K562 (cell line): ENCODE results near the gene FRK. TPM values are rescaled to one million over a fixed set of nuclear protein-coding genes. Genes with fewer than 3 reads are reported as not detected.
A peak's percentile ranks its signal among the peaks of the same experiment; 100 is the strongest.

Experiments
- ATF7 ChIP-seq: fragments of 450-650 bp; IDR thresholded peaks from 2 replicates; pipeline ENCODE4 v1.7.1; 2014; ENCODE audit warnings: mild to moderate bottlenecking, moderate library complexity
- ETV6 ChIP-seq, 3 experiments: fragments of 150-350 bp in 1 of 3; sonication (generic) in 1 of 3; formaldehyde crosslinking in 1 of 3; IDR thresholded peaks; 2 replicates each; pipeline versions ENCODE4 v1.6.1 to v1.8.0; 2014 to 2022; ENCODE audit warnings: borderline replicate concordance in 2 of 3, low read depth in 2 of 3, antibody characterized with exemption in 1 of 3, low read length in 1 of 3, mild to moderate bottlenecking in 1 of 3, missing genetic modification reagents in 1 of 3
- LARP7 ChIP-seq: fragments of 450-650 bp; IDR thresholded peaks from 2 replicates; pipeline ENCODE4 v1.6.1; 2016
- MYNN ChIP-seq, 2 experiments: sonication (generic); formaldehyde crosslinking in 1 of 2; IDR thresholded peaks; 2 replicates each; pipeline versions ENCODE4 v1.5.0 to v1.6.1; 2016 to 2020; ENCODE audit warnings: antibody characterized with exemption in 1 of 2, missing genetic modification reagents in 1 of 2
- NR4A1 ChIP-seq, 2 experiments: fragments of 250-450 bp in 1 of 2; fragments of 450-650 bp in 1 of 2; sonication (Bioruptor Pico) in 1 of 2; IDR thresholded peaks; 2 replicates each; pipeline versions ENCODE4 v1.4.0 to v1.6.1; 2016 to 2020; ENCODE audit warnings: mild to moderate bottlenecking in 2 of 2, missing compliant biosample characterization in 1 of 2, missing genetic modification characterization in 1 of 2, moderate library complexity in 1 of 2
- TCFL5 ChIP-seq: fragments of 250-450 bp; sonication (Bioruptor Pico); conservative IDR thresholded peaks from 2 replicates; pipeline ENCODE4 v1.6.1; 2021; ENCODE audit warnings: mild to moderate bottlenecking, moderate library complexity, matching md5 sums
- XRCC5 ChIP-seq: fragments of 200-400 bp; formaldehyde crosslinking; IDR thresholded peaks from 2 replicates; pipeline ENCODE4 v1.6.1; 2017; ENCODE audit warnings: low read depth, mild to moderate bottlenecking, low read length
- YBX1 ChIP-seq: fragments of 450-650 bp; IDR thresholded peaks from 2 replicates; pipeline ENCODE4 v1.7.1; 2016; ENCODE audit warnings: mild to moderate bottlenecking
- ZNF224 ChIP-seq: sonication (generic); formaldehyde crosslinking; IDR thresholded peaks from 2 replicates; pipeline ENCODE4 v1.8.0; 2022; ENCODE audit warnings: mild to moderate bottlenecking, missing genetic modification reagents
- ZNF263 ChIP-seq: sonication (generic); formaldehyde crosslinking; IDR thresholded peaks from 2 replicates; pipeline ENCODE4 v1.8.0; 2022; ENCODE audit warnings: mild to moderate bottlenecking, missing genetic modification reagents, borderline replicate concordance
- polyA plus RNA-seq, 8 experiments: library from polyadenylated mRNA; depleted of rRNA in 4 of 8; stranded (reverse) in 5 of 8; unstranded in 3 of 8; fragments of >200 nt; fragmentation: Nextera tagmentation in 2 of 8; fragmentation: Illumina TruSeq in 1 of 8; extraction: Ambion mirVana in 2 of 8; extraction: Trizol in 1 of 8; gene quantifications; 2 replicates each; pipeline versions ENCODE4 v1.2.1 to v1.2.3, GENCODE V29; 2011 to 2014; ENCODE audit warnings: inconsistent platforms in 1 of 8, missing spikeins in 1 of 8
- total RNA-seq, 7 experiments: library from RNA; depleted of rRNA in 6 of 7; stranded (reverse); fragments of >200 nt in 6 of 7; fragmentation: Illumina TruSeq in 2 of 7; extraction: Trizol in 2 of 7; gene quantifications; 2 replicates each; pipeline versions ENCODE4 v1.2.1 to v1.2.3, GENCODE V29; 2011 to 2021; ENCODE audit warnings: low replicate concordance in 1 of 7
- TF ChIP-seq, protein P1 (sequence below), 2 experiments: IDR thresholded peaks; 2 replicates each; pipeline ENCODE4 v1.6.1; 2011; ENCODE audit warnings: borderline replicate concordance in 1 of 2, control low read depth in 1 of 2, low read depth in 1 of 2, low read length in 1 of 2, mild to moderate bottlenecking in 1 of 2, mixed read lengths in 1 of 2, moderate library complexity in 1 of 2; ENCODE audit not compliant: insufficient read depth in 1 of 2, insufficient read length in 1 of 2, poor library complexity in 1 of 2, severe bottlenecking in 1 of 2; ENCODE audit errors: extremely low read depth in 1 of 2
- TF ChIP-seq, protein P2 (sequence below): fragments of 450-650 bp; formaldehyde crosslinking; IDR thresholded peaks from 2 replicates; pipeline ENCODE4 v1.4.0; 2022; ENCODE audit warnings: missing genetic modification characterization
- TF ChIP-seq, protein P3 (sequence below): fragments of 250-450 bp; sonication (Bioruptor Pico); IDR thresholded peaks from 2 replicates; pipeline ENCODE4 v1.8.0; 2022; ENCODE audit warnings: moderate library complexity, mild to moderate bottlenecking, inconsistent platforms
- TF ChIP-seq, protein P4 (sequence below): sonication (generic); formaldehyde crosslinking; IDR thresholded peaks from 2 replicates; pipeline ENCODE4 v1.8.1; 2022; ENCODE audit warnings: missing genetic modification reagents
- TF ChIP-seq, protein P5 (sequence below): fragments of 250-450 bp; sonication (Bioruptor Pico); IDR thresholded peaks from 2 replicates; pipeline ENCODE4 v1.5.0; 2020; ENCODE audit warnings: mild to moderate bottlenecking, borderline replicate concordance
- TF ChIP-seq, protein P6 (sequence below): fragments of 450-650 bp; formaldehyde crosslinking; IDR thresholded peaks from 2 replicates; pipeline ENCODE4 v1.4.0; 2020; ENCODE audit warnings: mild to moderate bottlenecking, moderate library complexity
- TF ChIP-seq, protein P7 (sequence below): fragments of 250-450 bp; sonication (Bioruptor Pico); IDR thresholded peaks from 2 replicates; pipeline ENCODE4 v1.4.0; 2020

FRK gene
- total and polyA plus RNA-seq, 9 of the 15 experiments (the other 6 are each of a cell fraction or from before 2014, with no cell fraction given), result 0.01 to 0.29 (median 0.09) TPM

DNA sequence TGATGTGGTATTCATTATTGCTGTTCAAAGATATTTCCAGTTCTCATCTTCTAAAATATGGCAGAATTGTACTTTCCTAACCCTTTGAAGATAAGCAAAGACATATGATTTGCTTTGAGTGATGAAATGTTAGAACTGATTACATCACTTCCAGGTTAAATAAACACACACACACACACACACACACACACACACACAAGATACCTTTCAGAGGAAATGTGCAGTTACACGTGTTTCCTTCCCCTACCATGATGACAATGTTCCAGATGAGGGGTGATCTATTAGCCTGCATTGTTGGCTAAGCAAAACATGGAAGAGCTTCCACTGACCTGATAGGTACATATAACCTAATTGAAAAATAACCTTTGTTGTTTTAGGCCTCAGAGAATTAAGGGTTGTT lies 11.7 kb upstream of the FRK start (continued):
- TF ChIP-seq XRCC5, result no peak
- TF ChIP-seq NR4A1 (CRISPR knock-in tag; IDR thresholded peaks at IDR 0.05), result no peak
- no peak for TF ChIP-seq NR4A1 (tag; IDR thresholded peaks at IDR 0.05)
- no peak for TF ChIP-seq ETV6 (IDR thresholded peaks at IDR 0.05; ENCODE audit: borderline replicate concordance in 1 of 2, low read depth in 2 of 2, low read length in 1 of 2)
- no peak for TF ChIP-seq ETV6 (CRISPR knock-in tag; IDR thresholded peaks at IDR 0.05; ENCODE audit: borderline replicate concordance)
- peak; percentile 37; the same call in 1 of the 2 replicates for TF ChIP-seq ATF7
- TF ChIP-seq ZNF224 (CRISPR knock-in tag), result no peak
- no peak for TF ChIP-seq ZNF263 (CRISPR knock-in tag)
- TF ChIP-seq, protein P1, sequence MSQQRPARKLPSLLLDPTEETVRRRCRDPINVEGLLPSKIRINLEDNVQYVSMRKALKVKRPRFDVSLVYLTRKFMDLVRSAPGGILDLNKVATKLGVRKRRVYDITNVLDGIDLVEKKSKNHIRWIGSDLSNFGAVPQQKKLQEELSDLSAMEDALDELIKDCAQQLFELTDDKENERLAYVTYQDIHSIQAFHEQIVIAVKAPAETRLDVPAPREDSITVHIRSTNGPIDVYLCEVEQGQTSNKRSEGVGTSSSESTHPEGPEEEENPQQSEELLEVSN (IDR thresholded peaks at IDR 0.05; ENCODE audit: borderline replicate concordance in 1 of 2, extremely low read depth in 1 of 2, insufficient read depth in 1 of 2, insufficient read length in 1 of 2, low read depth in 1 of 2, low read length in 1 of 2, poor library complexity in 1 of 2, severe bottlenecking in 1 of 2), result no peak
- no peak for TF ChIP-seq MYNN (IDR thresholded peaks at IDR 0.05)
- TF ChIP-seq MYNN (CRISPR knock-in tag; IDR thresholded peaks at IDR 0.05), result no peak
- no peak for TF ChIP-seq LARP7
- no peak for TF ChIP-seq YBX1
- TF ChIP-seq, protein P2, sequence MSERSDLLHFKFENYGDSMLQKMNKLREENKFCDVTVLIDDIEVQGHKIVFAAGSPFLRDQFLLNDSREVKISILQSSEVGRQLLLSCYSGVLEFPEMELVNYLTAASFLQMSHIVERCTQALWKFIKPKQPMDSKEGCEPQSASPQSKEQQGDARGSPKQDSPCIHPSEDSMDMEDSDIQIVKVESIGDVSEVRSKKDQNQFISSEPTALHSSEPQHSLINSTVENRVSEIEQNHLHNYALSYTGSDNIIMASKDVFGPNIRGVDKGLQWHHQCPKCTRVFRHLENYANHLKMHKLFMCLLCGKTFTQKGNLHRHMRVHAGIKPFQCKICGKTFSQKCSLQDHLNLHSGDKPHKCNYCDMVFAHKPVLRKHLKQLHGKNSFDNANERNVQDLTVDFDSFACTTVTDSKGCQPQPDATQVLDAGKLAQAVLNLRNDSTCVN (CRISPR knock-in tag), result no peak
- TF ChIP-seq, protein P3, sequence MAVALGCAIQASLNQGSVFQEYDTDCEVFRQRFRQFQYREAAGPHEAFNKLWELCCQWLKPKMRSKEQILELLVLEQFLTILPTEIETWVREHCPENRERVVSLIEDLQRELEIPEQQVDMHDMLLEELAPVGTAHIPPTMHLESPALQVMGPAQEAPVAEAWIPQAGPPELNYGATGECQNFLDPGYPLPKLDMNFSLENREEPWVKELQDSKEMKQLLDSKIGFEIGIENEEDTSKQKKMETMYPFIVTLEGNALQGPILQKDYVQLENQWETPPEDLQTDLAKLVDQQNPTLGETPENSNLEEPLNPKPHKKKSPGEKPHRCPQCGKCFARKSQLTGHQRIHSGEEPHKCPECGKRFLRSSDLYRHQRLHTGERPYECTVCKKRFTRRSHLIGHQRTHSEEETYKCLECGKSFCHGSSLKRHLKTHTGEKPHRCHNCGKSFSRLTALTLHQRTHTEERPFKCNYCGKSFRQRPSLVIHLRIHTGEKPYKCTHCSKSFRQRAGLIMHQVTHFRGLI (CRISPR knock-in tag), result no peak
- TF ChIP-seq, protein P4, sequence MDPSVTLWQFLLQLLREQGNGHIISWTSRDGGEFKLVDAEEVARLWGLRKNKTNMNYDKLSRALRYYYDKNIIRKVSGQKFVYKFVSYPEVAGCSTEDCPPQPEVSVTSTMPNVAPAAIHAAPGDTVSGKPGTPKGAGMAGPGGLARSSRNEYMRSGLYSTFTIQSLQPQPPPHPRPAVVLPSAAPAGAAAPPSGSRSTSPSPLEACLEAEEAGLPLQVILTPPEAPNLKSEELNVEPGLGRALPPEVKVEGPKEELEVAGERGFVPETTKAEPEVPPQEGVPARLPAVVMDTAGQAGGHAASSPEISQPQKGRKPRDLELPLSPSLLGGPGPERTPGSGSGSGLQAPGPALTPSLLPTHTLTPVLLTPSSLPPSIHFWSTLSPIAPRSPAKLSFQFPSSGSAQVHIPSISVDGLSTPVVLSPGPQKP (CRISPR knock-in tag), result no peak
- TF ChIP-seq, protein P5, sequence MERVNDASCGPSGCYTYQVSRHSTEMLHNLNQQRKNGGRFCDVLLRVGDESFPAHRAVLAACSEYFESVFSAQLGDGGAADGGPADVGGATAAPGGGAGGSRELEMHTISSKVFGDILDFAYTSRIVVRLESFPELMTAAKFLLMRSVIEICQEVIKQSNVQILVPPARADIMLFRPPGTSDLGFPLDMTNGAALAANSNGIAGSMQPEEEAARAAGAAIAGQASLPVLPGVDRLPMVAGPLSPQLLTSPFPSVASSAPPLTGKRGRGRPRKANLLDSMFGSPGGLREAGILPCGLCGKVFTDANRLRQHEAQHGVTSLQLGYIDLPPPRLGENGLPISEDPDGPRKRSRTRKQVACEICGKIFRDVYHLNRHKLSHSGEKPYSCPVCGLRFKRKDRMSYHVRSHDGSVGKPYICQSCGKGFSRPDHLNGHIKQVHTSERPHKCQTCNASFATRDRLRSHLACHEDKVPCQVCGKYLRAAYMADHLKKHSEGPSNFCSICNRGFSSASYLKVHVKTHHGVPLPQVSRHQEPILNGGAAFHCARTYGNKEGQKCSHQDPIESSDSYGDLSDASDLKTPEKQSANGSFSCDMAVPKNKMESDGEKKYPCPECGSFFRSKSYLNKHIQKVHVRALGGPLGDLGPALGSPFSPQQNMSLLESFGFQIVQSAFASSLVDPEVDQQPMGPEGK, result 0 out of 2 replicates have a peak, but pooled peaks have one; percentile 15
- TF ChIP-seq, protein P6, sequence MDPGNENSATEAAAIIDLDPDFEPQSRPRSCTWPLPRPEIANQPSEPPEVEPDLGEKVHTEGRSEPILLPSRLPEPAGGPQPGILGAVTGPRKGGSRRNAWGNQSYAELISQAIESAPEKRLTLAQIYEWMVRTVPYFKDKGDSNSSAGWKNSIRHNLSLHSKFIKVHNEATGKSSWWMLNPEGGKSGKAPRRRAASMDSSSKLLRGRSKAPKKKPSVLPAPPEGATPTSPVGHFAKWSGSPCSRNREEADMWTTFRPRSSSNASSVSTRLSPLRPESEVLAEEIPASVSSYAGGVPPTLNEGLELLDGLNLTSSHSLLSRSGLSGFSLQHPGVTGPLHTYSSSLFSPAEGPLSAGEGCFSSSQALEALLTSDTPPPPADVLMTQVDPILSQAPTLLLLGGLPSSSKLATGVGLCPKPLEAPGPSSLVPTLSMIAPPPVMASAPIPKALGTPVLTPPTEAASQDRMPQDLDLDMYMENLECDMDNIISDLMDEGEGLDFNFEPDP (CRISPR knock-in tag), result no peak
- TF ChIP-seq, protein P7, sequence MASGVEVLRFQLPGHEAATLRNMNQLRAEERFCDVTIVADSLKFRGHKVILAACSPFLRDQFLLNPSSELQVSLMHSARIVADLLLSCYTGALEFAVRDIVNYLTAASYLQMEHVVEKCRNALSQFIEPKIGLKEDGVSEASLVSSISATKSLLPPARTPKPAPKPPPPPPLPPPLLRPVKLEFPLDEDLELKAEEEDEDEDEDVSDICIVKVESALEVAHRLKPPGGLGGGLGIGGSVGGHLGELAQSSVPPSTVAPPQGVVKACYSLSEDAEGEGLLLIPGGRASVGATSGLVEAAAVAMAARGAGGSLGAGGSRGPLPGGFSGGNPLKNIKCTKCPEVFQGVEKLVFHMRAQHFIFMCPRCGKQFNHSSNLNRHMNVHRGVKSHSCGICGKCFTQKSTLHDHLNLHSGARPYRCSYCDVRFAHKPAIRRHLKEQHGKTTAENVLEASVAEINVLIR (CRISPR knock-in tag), result no peak
- TF ChIP-seq TCFL5 (CRISPR knock-in tag), result no peak
